HCT116 (cell line): Measurements from ENCODE around the gene ANKRD30B. TPM values are rescaled to one million over a fixed set of nuclear protein-coding genes. Genes with fewer than 3 reads are reported as not detected.
"Not testable (repeated sequence)": the region's sequence is repeated elsewhere in the genome, so short reads cannot be mapped to it uniquely, and the experiment has no call there.

Experiments used
- ATAC-seq: fragments of 200-7000 bp; cut with Tn5 transposase; 2 replicates; pipeline ENCODE4 v1.9.1; 2020; ENCODE audit warnings: mild to moderate bottlenecking, moderate library complexity
- BruUV-seq: library from RNA; stranded (reverse); fragments of 400-500 nt; replicated peaks from 2 replicates; lab custom pipeline; 2021; lab: Mats Ljungman, UMichigan
- CTCF ChIA-PET: fragments of 300-600 bp; sonication (Branson Sonifier 250); formaldehyde crosslinking; loops from one replicate; lab custom pipeline; 2021; ENCODE audit warnings: antibody characterized with exemption; lab: Charles Lee
- POLR2A ChIA-PET: fragments of 300-600, 350-600 bp; sonication (Branson Sonifier 250); formaldehyde crosslinking; loops from one replicate; lab custom pipeline; 2021; ENCODE audit warnings: antibody characterized with exemption; lab: Charles Lee
- RAD21 ChIA-PET, 2 experiments: fragments of 300-600 bp; sonication (Branson Sonifier 250); formaldehyde crosslinking; loops; one replicate each; lab custom pipeline; 2023; ENCODE audit warnings: low total read pairs in 2 of 2; ENCODE audit not compliant: uncharacterized antibody in 2 of 2, unreplicated experiment in 2 of 2, low non-redundant PET in 1 of 2; lab: Charles Lee
- DNase-seq: peaks from one replicate; pipeline ENCODE4 v3.0.0-alpha.2; 2010; ENCODE audit warnings: low read depth, low spot score
- H2AFZ ChIP-seq: fragments of 200-600 bp; shearing (Covaris generic), sonication (generic); 2 replicates; pipeline ENCODE4 v1.6.1; 2017; ENCODE audit warnings: low read depth, mixed run types, mixed read lengths, antibody characterized with exemption, low read length; ENCODE audit not compliant: poor library complexity, severe bottlenecking
- H3K27ac ChIP-seq: 2 replicates; pipeline ENCODE4 v1.5.1; 2012; ENCODE audit warnings: low read depth, low read length
- H3K27me3 ChIP-seq: fragments of 200-600 bp; sonication (generic); 2 replicates; pipeline ENCODE4 v1.6.1; 2016; ENCODE audit warnings: mixed run types, low read length, mixed read lengths; ENCODE audit not compliant: insufficient read depth
- H3K36me3 ChIP-seq, 2 experiments: fragments of 200-500 bp in 1 of 2; fragments of 200-600 bp in 1 of 2; sonication (Bioruptor generic) in 1 of 2; sonication (generic) in 1 of 2; 2 replicates each; pipeline versions ENCODE4 v1.5.1 to v1.6.1; 2014 to 2016; ENCODE audit warnings: low read length in 2 of 2, inconsistent platforms in 1 of 2, mixed read lengths in 1 of 2, mixed run types in 1 of 2; ENCODE audit not compliant: insufficient read depth in 2 of 2, control insufficient read depth in 1 of 2
- H3K4me1 ChIP-seq, 2 experiments: fragments of 200-600 bp in 1 of 2; sonication (generic) in 1 of 2; 2 replicates each; pipeline versions ENCODE4 v1.5.1 to v1.6.1; 2012 to 2017; ENCODE audit warnings: low read length in 2 of 2, inconsistent platforms in 1 of 2, mild to moderate bottlenecking in 1 of 2, mixed read lengths in 1 of 2, mixed run types in 1 of 2, moderate library complexity in 1 of 2; ENCODE audit not compliant: insufficient read depth in 2 of 2, control insufficient read depth in 1 of 2
- H3K4me2 ChIP-seq: fragments of 200-600 bp; sonication (generic); 2 replicates; pipeline ENCODE4 v1.6.1; 2017; ENCODE audit warnings: mixed run types, low read length, mixed read lengths
- H3K4me3 ChIP-seq, 2 experiments: fragments of 200-600 bp in 1 of 2; sonication (generic) in 1 of 2; replicated peaks in 1 of 2; 2 replicates each; pipeline ENCODE4 v1.5.1; 2011 to 2016; ENCODE audit warnings: low read length in 2 of 2, control low read depth in 1 of 2, low read depth in 1 of 2, mild to moderate bottlenecking in 1 of 2, mixed read lengths in 1 of 2, mixed run types in 1 of 2
- H3K79me2 ChIP-seq: fragments of 200-600 bp; sonication (generic); 2 replicates; pipeline ENCODE4 v1.6.1; 2017; ENCODE audit warnings: mild to moderate bottlenecking, mixed run types, low read length, moderate library complexity, mixed read lengths; ENCODE audit not compliant: insufficient read depth
- H3K9ac ChIP-seq: fragments of 200-600 bp; sonication (generic); 2 replicates; pipeline ENCODE4 v1.6.1; 2016; ENCODE audit warnings: low read length, mixed read lengths
- H3K9me2 ChIP-seq: fragments of 200-600 bp; sonication (generic), shearing (Covaris generic); 2 replicates; pipeline ENCODE4 v1.6.1; 2017; ENCODE audit warnings: mixed run types, mild to moderate bottlenecking, moderate library complexity; ENCODE audit not compliant: insufficient read depth
- H3K9me3 ChIP-seq, 2 experiments: fragments of 200-500 bp in 1 of 2; fragments of 200-600 bp in 1 of 2; sonication (Bioruptor generic) in 1 of 2; sonication (generic) in 1 of 2; 2 replicates each; pipeline ENCODE4 v1.6.1; 2014 to 2017; ENCODE audit warnings: low read length in 2 of 2, mixed read lengths in 2 of 2, inconsistent platforms in 1 of 2, low read depth in 1 of 2, mild to moderate bottlenecking in 1 of 2, mixed run types in 1 of 2, moderate library complexity in 1 of 2; ENCODE audit not compliant: control insufficient read depth in 1 of 2, insufficient read depth in 1 of 2
- H4K20me1 ChIP-seq: fragments of 200-600 bp; sonication (generic), shearing (Covaris generic); 2 replicates; pipeline ENCODE4 v1.6.1; 2017; ENCODE audit warnings: mixed run types, mild to moderate bottlenecking, moderate library complexity; ENCODE audit not compliant: insufficient read depth
- intact Hi-C: fragments of 100-400 bp; cut with micrococcal nuclease; formaldehyde crosslinking; loops from 2 replicates; pipeline ENCODE4 v1.10.0; 2022
- total RNA-seq: library from RNA; stranded (reverse); gene quantifications from one replicate; pipeline ENCODE4 v1.2.1, GENCODE V29; 2021; ENCODE audit not compliant: unreplicated experiment

The ANKRD30B gene
- total RNA-seq, 1 experiment from 2014 or later: not detected

DNA sequence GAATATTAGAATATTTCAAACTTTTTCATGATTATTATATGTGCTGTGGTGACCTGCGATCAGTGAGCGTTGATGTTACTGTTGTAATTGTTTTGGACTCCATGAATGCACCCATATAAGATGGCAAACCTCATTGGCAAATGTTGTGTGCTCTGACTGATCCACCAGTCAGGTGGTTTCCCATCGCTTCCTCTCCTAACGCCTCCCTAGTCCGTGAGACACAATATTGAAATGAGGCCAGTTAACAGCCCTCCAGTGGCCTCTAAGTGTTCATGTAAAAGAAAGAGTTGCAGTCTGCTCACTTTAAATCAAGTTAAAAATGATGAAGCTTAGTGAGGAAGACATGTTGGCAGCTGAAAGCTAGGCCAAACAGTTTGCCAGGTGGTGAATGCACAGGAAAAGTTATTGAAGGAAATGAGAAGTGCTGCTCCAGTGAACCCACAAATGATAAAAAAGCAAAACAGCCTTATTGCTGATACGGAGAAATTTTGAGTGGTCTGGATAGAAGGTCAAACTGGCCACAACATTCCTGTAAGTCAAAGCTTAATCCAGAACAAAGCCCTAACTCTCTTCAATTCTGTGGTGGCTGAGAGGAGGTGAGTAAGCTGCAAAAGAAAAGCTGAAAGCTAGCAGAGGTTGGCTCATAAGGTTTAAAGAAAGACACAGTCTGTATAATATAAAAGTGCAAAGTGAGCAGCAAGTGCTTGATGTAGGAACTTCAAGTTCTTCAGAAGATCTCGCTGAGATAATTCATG is 46.5 kb upstream of the ANKRD30B start:
- H3K27me3 ChIP-seq, H4K20me1 ChIP-seq, H3K9ac ChIP-seq, ATAC-seq, H3K36me3 ChIP-seq, H3K4me2 ChIP-seq, H3K27ac ChIP-seq, POLR2A ChIA-PET, H3K4me3 ChIP-seq, intact Hi-C loops, BruUV-seq, H3K79me2 ChIP-seq, CTCF ChIA-PET, RAD21 ChIA-PET, H3K4me1 ChIP-seq, DNase-seq, H3K9me2 ChIP-seq, H3K9me3 ChIP-seq, H2AFZ ChIP-seq: not testable (repeated sequence)

DNA sequence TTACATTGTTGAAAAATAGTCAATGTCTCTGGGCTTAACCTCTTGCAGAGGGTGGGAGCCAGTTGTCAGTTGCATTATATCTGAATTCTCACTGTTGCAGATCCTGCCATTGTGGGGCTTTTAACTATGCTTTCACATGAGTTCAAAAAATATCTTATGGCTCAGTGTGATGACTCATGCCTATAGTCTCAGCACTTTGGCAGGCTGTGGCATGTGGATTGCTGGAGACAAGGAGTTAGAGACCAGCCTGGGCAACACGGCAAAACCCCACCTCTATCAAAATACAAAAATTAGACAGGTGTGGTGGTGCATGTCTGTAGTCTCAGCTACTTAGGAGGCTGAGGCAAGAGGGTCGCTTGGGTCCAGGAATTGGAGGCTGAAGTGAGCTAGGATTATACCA is 38.2 kb upstream of the ANKRD30B start:
- RAD21 ChIA-PET, H3K9ac ChIP-seq, DNase-seq, intact Hi-C loops, H3K36me3 ChIP-seq, H2AFZ ChIP-seq, H3K4me3 ChIP-seq, H3K9me2 ChIP-seq, H3K4me2 ChIP-seq, H3K27me3 ChIP-seq, BruUV-seq, H3K9me3 ChIP-seq, CTCF ChIA-PET, H3K79me2 ChIP-seq, POLR2A ChIA-PET, H3K4me1 ChIP-seq, H3K27ac ChIP-seq, H4K20me1 ChIP-seq, ATAC-seq: not testable (repeated sequence)

DNA sequence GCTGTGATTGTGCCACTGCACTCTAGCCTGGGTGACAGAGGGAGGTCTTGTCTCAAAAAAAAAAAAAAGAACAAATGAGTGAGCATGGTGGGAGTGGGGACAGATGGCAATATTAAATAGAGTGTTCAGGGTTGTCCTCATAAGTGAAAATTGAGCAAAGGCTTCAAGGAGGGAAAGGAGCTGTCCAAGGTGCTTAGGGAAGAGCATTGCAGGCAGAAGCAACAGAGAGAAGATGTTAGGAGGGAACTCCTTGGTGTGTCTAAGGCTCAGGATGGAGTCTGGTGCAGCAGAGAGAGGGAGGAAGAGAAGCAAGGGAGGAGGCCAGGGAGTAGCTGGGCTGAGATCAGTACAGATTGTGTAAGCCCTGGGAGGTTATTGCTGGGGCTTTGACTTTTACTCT is 26.4 kb upstream of the ANKRD30B start:
- BruUV-seq, H3K4me1 ChIP-seq, POLR2A ChIA-PET, ATAC-seq, intact Hi-C loops, H3K36me3 ChIP-seq, CTCF ChIA-PET, RAD21 ChIA-PET, H3K27me3 ChIP-seq, H3K4me2 ChIP-seq, H3K4me3 ChIP-seq, H4K20me1 ChIP-seq, DNase-seq, H2AFZ ChIP-seq, H3K27ac ChIP-seq, H3K9me2 ChIP-seq, H3K9ac ChIP-seq, H3K79me2 ChIP-seq, H3K9me3 ChIP-seq: not testable (repeated sequence)

DNA sequence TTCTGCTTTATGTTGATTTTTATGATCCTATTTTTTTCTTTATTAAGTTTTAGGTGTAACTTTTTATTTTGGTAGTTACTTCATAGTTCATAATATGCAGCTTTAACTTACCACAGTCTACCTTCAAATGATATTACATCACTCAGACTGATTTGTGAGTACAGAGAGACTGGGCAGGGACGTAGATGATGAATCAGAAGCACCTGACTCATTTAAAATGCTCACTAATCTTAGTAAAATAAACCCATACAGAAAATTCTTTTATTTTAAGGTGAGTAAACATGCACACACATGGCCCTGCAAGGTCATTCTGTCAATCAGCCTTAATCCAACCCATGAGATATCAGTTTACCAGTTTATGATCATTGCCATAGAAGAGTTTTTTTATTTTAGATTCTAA is 8.9 kb upstream of the ANKRD30B start:
- DNase-seq, BruUV-seq, H2AFZ ChIP-seq, H3K36me3 ChIP-seq, H3K9me3 ChIP-seq, H3K79me2 ChIP-seq, POLR2A ChIA-PET, H3K27ac ChIP-seq, H3K4me1 ChIP-seq, H3K9ac ChIP-seq, intact Hi-C loops, CTCF ChIA-PET, H4K20me1 ChIP-seq, ATAC-seq, H3K4me3 ChIP-seq, H3K4me2 ChIP-seq, H3K9me2 ChIP-seq, RAD21 ChIA-PET, H3K27me3 ChIP-seq: not testable (repeated sequence)
